Measurements from ENCODE around the gene POLR1G.

The POLR1G gene

GRCh38 chr19:45450012-45450333, 43.5 kb downstream of the POLR1G start:
- peak overlapping the region; percentile 57 for H3K9ac ChIP-seq (ENCODE audit: insufficient read length, low read depth)
- H3K4me3 ChIP-seq (ENCODE audit: insufficient read length, low read depth) = peak overlapping the region; percentile 53
- H3K36me3 ChIP-seq (ENCODE audit: insufficient read depth, insufficient read length, low read length) = no peaks in the 10 kb centered on the region
- DNase-seq (ENCODE audit: low read depth, low spot score) = no peak
- H3K27me3 ChIP-seq (ENCODE audit: insufficient read depth, insufficient read length) = peaks cover 11% of the 10 kb centered on the region
- peaks cover 2% of the 10 kb centered on the region for H3K4me1 ChIP-seq (ENCODE audit: insufficient read depth, insufficient read length)
- no peak for TF ChIP-seq YY1 (IDR thresholded peaks at IDR 0.05; ENCODE audit: insufficient read depth, insufficient read length)
- TF ChIP-seq ZNF274 (IDR thresholded peaks at IDR 0.05; ENCODE audit: low read depth, low read length) = no peak
- no peak for TF ChIP-seq SUZ12 (IDR thresholded peaks at IDR 0.05; ENCODE audit: extremely low read depth, insufficient read depth, insufficient read length)
- H3K9me3 ChIP-seq (ENCODE audit: insufficient read depth, low read length) = no peaks in the 10 kb centered on the region

GRCh38 chr19:45451131-45451849, 44.8 kb downstream of the POLR1G start:
- Histone ChIP-seq H3K4me3 (ENCODE audit: insufficient read length, low read depth) (peak overlapping the region; percentile 32), H3K27me3 (ENCODE audit: insufficient read depth, insufficient read length) (peaks cover 11% of the 10 kb centered on the region), H3K9ac (ENCODE audit: insufficient read length, low read depth) (peak overlapping the region; percentile 56), H3K9me3 (ENCODE audit: insufficient read depth, low read length) (no peaks in the 10 kb centered on the region), H3K36me3 (ENCODE audit: insufficient read depth, insufficient read length, low read length) (no peaks in the 10 kb centered on the region), H3K4me1 (ENCODE audit: insufficient read depth, insufficient read length) (peaks cover 2% of the 10 kb centered on the region)
- DNase-seq (ENCODE audit: low read depth, low spot score) = no peak
- no peak for TF ChIP-seq SUZ12 (IDR thresholded peaks at IDR 0.05; ENCODE audit: extremely low read depth, insufficient read depth, insufficient read length)
- TF ChIP-seq ZNF274 (IDR thresholded peaks at IDR 0.05; ENCODE audit: low read depth, low read length) = no peak
- no peak for TF ChIP-seq YY1 (IDR thresholded peaks at IDR 0.05; ENCODE audit: insufficient read depth, insufficient read length)

GRCh38 chr19:45451850-45452387, 45.5 kb downstream of the POLR1G start:
- H3K27me3 ChIP-seq (ENCODE audit: insufficient read depth, insufficient read length) = peaks cover 11% of the 10 kb centered on the region
- H3K9me3 ChIP-seq (ENCODE audit: insufficient read depth, low read length) = no peaks in the 10 kb centered on the region
- no peak overlapping the region for H3K9ac ChIP-seq (ENCODE audit: insufficient read length, low read depth)
- H3K4me1 ChIP-seq (ENCODE audit: insufficient read depth, insufficient read length) = peaks cover under 1% of the 10 kb centered on the region
- H3K36me3 ChIP-seq (ENCODE audit: insufficient read depth, insufficient read length, low read length) = no peaks in the 10 kb centered on the region
- H3K4me3 ChIP-seq (ENCODE audit: insufficient read length, low read depth) = no peak overlapping the region
- no peak for DNase-seq (ENCODE audit: low read depth, low spot score)
- TF ChIP-seq ZNF274 (IDR thresholded peaks at IDR 0.05; ENCODE audit: low read depth, low read length) = no peak
- TF ChIP-seq YY1 (IDR thresholded peaks at IDR 0.05; ENCODE audit: insufficient read depth, insufficient read length) = no peak

DNA sequence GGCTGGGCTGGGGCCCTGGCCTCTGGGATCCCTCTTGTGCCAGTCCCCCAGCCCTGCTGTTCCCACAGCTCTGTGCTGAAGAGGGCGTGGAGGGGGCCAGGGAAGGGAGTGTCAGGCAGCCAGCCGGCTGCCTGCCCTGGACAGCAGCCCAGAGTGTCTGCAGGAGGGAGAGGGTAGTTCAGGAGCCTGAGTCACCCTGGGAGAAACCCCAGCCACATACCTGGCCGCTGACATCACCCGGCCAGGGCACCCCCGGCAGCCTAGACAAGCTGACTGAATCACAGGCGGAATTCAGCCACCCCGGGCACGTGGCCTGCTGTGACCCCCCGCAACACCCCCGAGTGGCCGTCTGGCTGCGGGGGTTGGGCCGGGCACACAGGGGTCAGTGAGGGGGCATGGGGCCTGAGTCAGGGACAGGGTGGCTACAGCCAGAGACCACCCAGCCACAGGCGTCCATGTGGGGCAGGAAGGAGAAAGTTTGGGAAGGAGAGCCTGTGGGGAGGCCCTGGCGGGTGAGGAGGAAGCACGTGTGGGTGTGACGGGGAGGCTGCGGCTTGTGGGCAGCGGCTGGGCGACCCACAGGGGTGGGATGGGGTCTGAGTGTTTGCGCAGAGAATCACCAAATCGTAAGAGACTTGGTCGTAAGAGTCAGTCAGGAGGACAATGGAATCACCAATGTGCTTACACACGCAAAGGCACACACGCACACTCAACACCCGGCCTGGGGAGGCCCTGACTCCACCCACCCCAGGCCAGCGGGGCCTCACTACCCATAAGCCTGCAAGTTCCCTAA, 49.5 kb downstream of the POLR1G start:
- peak; percentile 78 for DNase-seq (ENCODE audit: low read depth, low spot score)
- H3K4me3 ChIP-seq (ENCODE audit: insufficient read length, low read depth) = no peak overlapping the region
- H3K4me1 ChIP-seq (ENCODE audit: insufficient read depth, insufficient read length) = no peaks in the 10 kb centered on the region
- TF ChIP-seq SUZ12 (IDR thresholded peaks at IDR 0.05; ENCODE audit: extremely low read depth, insufficient read depth, insufficient read length) = no peak
- TF ChIP-seq ZNF274 (IDR thresholded peaks at IDR 0.05; ENCODE audit: low read depth, low read length) = no peak
- TF ChIP-seq YY1 (IDR thresholded peaks at IDR 0.05; ENCODE audit: insufficient read depth, insufficient read length) = no peak
- H3K36me3 ChIP-seq (ENCODE audit: insufficient read depth, insufficient read length, low read length) = no peaks in the 10 kb centered on the region
- H3K9me3 ChIP-seq (ENCODE audit: insufficient read depth, low read length) = no peaks in the 10 kb centered on the region
- peak overlapping the region; percentile 9 for H3K9ac ChIP-seq (ENCODE audit: insufficient read length, low read depth)
- H3K27me3 ChIP-seq (ENCODE audit: insufficient read depth, insufficient read length) = peaks cover 10% of the 10 kb centered on the region

DNA sequence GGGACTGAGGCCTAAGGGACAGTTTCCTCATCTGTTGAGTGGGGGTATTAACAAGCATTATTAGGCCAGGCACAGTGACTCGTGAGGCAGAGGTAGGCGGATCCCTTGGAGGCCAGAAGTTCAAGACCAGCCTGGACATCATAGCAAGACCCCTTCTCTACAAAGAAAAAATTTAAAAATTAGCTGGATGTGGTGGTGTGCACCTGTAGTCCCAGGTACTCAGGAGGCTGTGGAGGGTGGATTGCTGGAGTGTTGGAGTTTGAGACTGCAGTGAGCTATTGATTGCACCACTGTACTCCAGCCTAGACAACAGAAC, 50.0 kb downstream of the POLR1G start:
- peak overlapping the region; percentile 9 for H3K9ac ChIP-seq (ENCODE audit: insufficient read length, low read depth)
- peaks cover 4% of the 10 kb centered on the region for H3K27me3 ChIP-seq (ENCODE audit: insufficient read depth, insufficient read length)
- H3K9me3 ChIP-seq (ENCODE audit: insufficient read depth, low read length) = no peaks in the 10 kb centered on the region
- H3K36me3 ChIP-seq (ENCODE audit: insufficient read depth, insufficient read length, low read length) = no peaks in the 10 kb centered on the region
- TF ChIP-seq SUZ12 (IDR thresholded peaks at IDR 0.05; ENCODE audit: extremely low read depth, insufficient read depth, insufficient read length) (no peak), ZNF274 (IDR thresholded peaks at IDR 0.05; ENCODE audit: low read depth, low read length) (no peak), YY1 (IDR thresholded peaks at IDR 0.05; ENCODE audit: insufficient read depth, insufficient read length) (no peak)
- no peaks in the 10 kb centered on the region for H3K4me1 ChIP-seq (ENCODE audit: insufficient read depth, insufficient read length)
- DNase-seq (ENCODE audit: low read depth, low spot score) = no peak
- no peak overlapping the region for H3K4me3 ChIP-seq (ENCODE audit: insufficient read length, low read depth)

- Histone ChIP-seq H3K4me3 (ENCODE audit: insufficient read length, low read depth) (no peak overlapping the region), H3K36me3 (ENCODE audit: insufficient read depth, insufficient read length, low read length) (no peaks in the 10 kb centered on the region), H3K9ac (ENCODE audit: insufficient read length, low read depth) (no peak overlapping the region), H3K27me3 (ENCODE audit: insufficient read depth, insufficient read length) (no peaks in the 10 kb centered on the region), H3K9me3 (ENCODE audit: insufficient read depth, low read length) (no peaks in the 10 kb centered on the region), H3K4me1 (ENCODE audit: insufficient read depth, insufficient read length) (no peaks in the 10 kb centered on the region)
- TF ChIP-seq ZNF274 (IDR thresholded peaks at IDR 0.05; ENCODE audit: low read depth, low read length) (no peak), YY1 (IDR thresholded peaks at IDR 0.05; ENCODE audit: insufficient read depth, insufficient read length) (no peak), SUZ12 (IDR thresholded peaks at IDR 0.05; ENCODE audit: extremely low read depth, insufficient read depth, insufficient read length) (no peak)
- DNase-seq (ENCODE audit: low read depth, low spot score) = no peak
These were observed 51.3 kb downstream of the POLR1G start for GRCh38 chr19:45457776-45458175.

All from NT2/D1 (cell line).